Measurements from ENCODE around the gene SAV1.
"Not testable (repeated sequence)": the region's sequence is repeated elsewhere in the genome, so short reads cannot be mapped to it uniquely, and the experiment has no call there.

GRCh38 chr14:50624947-50625346 lies 43.2 kb downstream of the SAV1 start:
- not testable (repeated sequence) for TF ChIP-seq IRF2 (CRISPR knock-in tag; IDR thresholded peaks at IDR 0.05; ENCODE audit: borderline replicate concordance, low read depth); FOXP4 (CRISPR knock-in tag; IDR thresholded peaks at IDR 0.05); CTCF (IDR thresholded peaks at IDR 0.05); ZBTB43 (CRISPR knock-in tag; IDR thresholded peaks at IDR 0.05); ETV6 (CRISPR knock-in tag; IDR thresholded peaks at IDR 0.05); ESRRA (CRISPR knock-in tag; IDR thresholded peaks at IDR 0.05; ENCODE audit: borderline replicate concordance); ZNF512 (CRISPR knock-in tag; IDR thresholded peaks at IDR 0.05; ENCODE audit: borderline replicate concordance); GRHL2 (CRISPR knock-in tag; IDR thresholded peaks at IDR 0.05; ENCODE audit: insufficient replicate concordance, severe bottlenecking); ZBTB21 (CRISPR knock-in tag; IDR thresholded peaks at IDR 0.05; ENCODE audit: borderline replicate concordance)
